ENCODE results near the gene NT5C1B.

Gene NT5C1B

GRCh38 chr2:18540872-18541271 lies 48.5 kb downstream of the NT5C1B start:
- in situ Hi-C loops (cut with MboI; ENCODE audit: low sequenced_read_pairs, unreplicated experiment): loop anchor here (25.0 kb wide), 1 partner anchor 1321 kb away; no protein-coding TSS in a partner anchor
- DNase-seq (ENCODE audit: low spot score): no peak
- no peak for TF ChIP-seq CTCF (IDR thresholded peaks at IDR 0.05; ENCODE audit: borderline replicate concordance, control extremely low read depth, extremely low read depth, insufficient read depth, missing control alignments)

DNA sequence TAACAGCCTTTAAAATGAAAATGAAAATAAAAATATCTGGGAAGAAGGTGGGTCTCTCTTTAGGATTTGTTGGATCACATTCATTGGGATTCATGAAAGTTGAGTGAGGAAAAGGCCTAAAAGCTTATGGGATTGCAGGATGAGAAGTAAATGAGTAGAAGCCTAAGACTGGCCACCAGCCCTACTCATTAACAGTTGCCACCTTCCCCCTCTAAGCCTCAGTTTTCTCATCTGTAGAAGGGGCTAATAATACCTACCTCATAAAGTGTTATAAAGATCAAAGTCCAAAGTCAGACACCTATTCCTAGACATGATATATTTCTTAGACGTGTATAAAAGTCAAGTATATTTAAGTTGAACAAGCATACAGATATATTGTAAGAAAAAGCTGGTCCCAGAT lies 52.7 kb downstream of the NT5C1B start:
- no peak for TF ChIP-seq CTCF (IDR thresholded peaks at IDR 0.05; ENCODE audit: borderline replicate concordance, control extremely low read depth, extremely low read depth, insufficient read depth, missing control alignments)
- in situ Hi-C loops (cut with MboI; ENCODE audit: low sequenced_read_pairs, unreplicated experiment): loop anchor here (25.0 kb wide), 1 partner anchor 1326 kb away; no protein-coding TSS in a partner anchor
- no peak for DNase-seq (ENCODE audit: low spot score)

- no peak for TF ChIP-seq CTCF (IDR thresholded peaks at IDR 0.05; ENCODE audit: borderline replicate concordance, control extremely low read depth, extremely low read depth, insufficient read depth, missing control alignments)
- DNase-seq (ENCODE audit: low spot score): no peak
- in situ Hi-C loops (cut with MboI; ENCODE audit: low sequenced_read_pairs, unreplicated experiment): loop anchor here (25.0 kb wide), 1 partner anchor 1326 kb away; no protein-coding TSS in a partner anchor
These were observed 53.3 kb downstream of the NT5C1B start for GRCh38 chr2:18536100-18536499.

- no peak for DNase-seq (ENCODE audit: low spot score)
- no peak for TF ChIP-seq CTCF (IDR thresholded peaks at IDR 0.05; ENCODE audit: borderline replicate concordance, control extremely low read depth, extremely low read depth, insufficient read depth, missing control alignments)
- in situ Hi-C loops (cut with MboI; ENCODE audit: low sequenced_read_pairs, unreplicated experiment): loop anchor here (25.0 kb wide), 1 partner anchor 1331 kb away; no protein-coding TSS in a partner anchor
These were observed 58.2 kb downstream of the NT5C1B start for GRCh38 chr2:18531194-18531593.

DNA sequence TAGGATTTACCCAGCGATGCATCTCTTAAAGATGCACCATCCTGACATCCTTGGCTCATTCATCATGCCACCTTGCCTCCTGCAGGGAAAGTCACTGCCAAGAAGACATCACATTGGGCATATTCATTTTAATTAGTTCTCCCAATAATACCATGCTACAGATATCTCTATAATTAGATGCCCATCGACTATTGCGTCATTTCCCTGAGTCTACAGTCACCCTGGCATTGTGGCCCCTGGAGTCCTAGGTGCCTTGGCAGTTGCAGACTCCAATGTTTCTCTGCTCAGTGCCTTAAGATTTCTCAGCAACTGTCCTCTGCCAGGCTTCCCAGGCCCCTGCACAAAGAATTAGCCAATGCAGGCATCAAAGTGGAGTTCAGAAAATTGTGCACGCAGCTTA lies 61.5 kb downstream of the NT5C1B start:
- in situ Hi-C loops (cut with MboI; ENCODE audit: low sequenced_read_pairs, unreplicated experiment): loop anchor here (25.0 kb wide), 1 partner anchor 1334 kb away; no protein-coding TSS in a partner anchor
- no peak for DNase-seq (ENCODE audit: low spot score)
- no peak for TF ChIP-seq CTCF (IDR thresholded peaks at IDR 0.05; ENCODE audit: borderline replicate concordance, control extremely low read depth, extremely low read depth, insufficient read depth, missing control alignments)

DNA sequence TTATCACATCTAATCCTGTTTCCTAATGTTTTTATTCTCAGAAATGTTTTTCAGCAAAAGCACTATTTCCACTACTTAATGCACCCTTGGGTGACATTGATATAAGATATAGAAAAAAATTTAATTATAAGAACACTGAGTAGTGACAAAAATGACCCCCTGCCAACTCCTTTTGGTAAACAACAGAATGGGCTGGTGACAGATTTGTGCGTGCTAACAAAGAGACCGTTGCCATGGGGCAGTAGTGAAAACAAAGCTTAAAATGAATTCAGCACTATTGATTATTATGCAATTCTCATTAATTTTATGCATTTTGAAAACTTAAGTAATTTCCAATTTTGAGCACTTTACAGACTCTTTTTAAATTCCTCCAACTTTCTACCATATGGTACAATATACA lies 62.0 kb downstream of the NT5C1B start:
- no peak for TF ChIP-seq CTCF (IDR thresholded peaks at IDR 0.05; ENCODE audit: borderline replicate concordance, control extremely low read depth, extremely low read depth, insufficient read depth, missing control alignments)
- no peak for DNase-seq (ENCODE audit: low spot score)
- in situ Hi-C loops (cut with MboI; ENCODE audit: low sequenced_read_pairs, unreplicated experiment): loop anchor here (25.0 kb wide), 1 partner anchor 1335 kb away; no protein-coding TSS in a partner anchor

Data from GM13976 (cell line).